Mucosa of rectum (tissue), 2 donors: ENCODE data around the gene C19orf53.

Experiments
- H3K27ac ChIP-seq, 2 donors: one replicate each; pipeline ENCODE4 v1.7.0; 2013; ENCODE audit warnings: inconsistent platforms in 2 of 2, low read depth in 2 of 2, low read length in 2 of 2
- H3K27me3 ChIP-seq, 2 donors: one replicate each; pipeline ENCODE4 v1.7.0; 2013; ENCODE audit warnings: low read length in 2 of 2; ENCODE audit not compliant: control insufficient read depth in 2 of 2, insufficient read depth in 2 of 2
- H3K36me3 ChIP-seq, 2 donors: one replicate each; pipeline ENCODE4 v1.7.0; 2013; ENCODE audit warnings: low read length in 2 of 2; ENCODE audit not compliant: control insufficient read depth in 2 of 2, insufficient read depth in 2 of 2
- H3K4me1 ChIP-seq, 2 donors: one replicate each; pipeline ENCODE4 v1.7.0; 2013; ENCODE audit warnings: low read length in 2 of 2, mild to moderate bottlenecking in 1 of 2; ENCODE audit not compliant: control insufficient read depth in 2 of 2, insufficient read depth in 2 of 2
- H3K4me3 ChIP-seq, 2 donors: one replicate each; pipeline ENCODE4 v1.7.0; 2013; ENCODE audit warnings: low read length in 2 of 2
- H3K9ac ChIP-seq, 2 donors: one replicate each; pipeline ENCODE4 v1.7.0; 2013; ENCODE audit warnings: low read length in 2 of 2, low read depth in 1 of 2, mild to moderate bottlenecking in 1 of 2
- H3K9me3 ChIP-seq, 2 donors: one replicate each; pipeline ENCODE4 v1.7.0; 2013; ENCODE audit warnings: low read length in 2 of 2; ENCODE audit not compliant: control insufficient read depth in 2 of 2
- donor health status: healthy.
- donor health status: Normal muscosa, but diverticular disease.

Gene C19orf53

GRCh38 chr19:13807421-13808021 lies 33.3 kb downstream of the C19orf53 start:
- H3K27ac ChIP-seq = no peak overlapping the region
- H3K4me1 ChIP-seq = no peaks in the 10 kb centered on the region
- no peak overlapping the region for H3K9ac ChIP-seq
- H3K27me3 ChIP-seq = no peaks in the 10 kb centered on the region
- no peak overlapping the region for H3K4me3 ChIP-seq
- peaks cover 3 to 4% of the 10 kb centered on the region in 2 donors for H3K36me3 ChIP-seq
- H3K9me3 ChIP-seq = no peaks in the 10 kb centered on the region

GRCh38 chr19:13808856-13809255 lies 34.6 kb downstream of the C19orf53 start:
- no peak overlapping the region for H3K9ac ChIP-seq
- no peaks in the 10 kb centered on the region for H3K9me3 ChIP-seq
- no peaks in the 10 kb centered on the region for H3K27me3 ChIP-seq
- H3K4me1 ChIP-seq = no peaks in the 10 kb centered on the region
- H3K27ac ChIP-seq = no peak overlapping the region
- H3K36me3 ChIP-seq = peaks cover 10 to 11% of the 10 kb centered on the region in 2 donors
- H3K4me3 ChIP-seq = no peak overlapping the region

- Histone ChIP-seq H3K4me1 (peaks cover 4 to 6% of the 10 kb centered on the region in 2 donors), H3K9ac (no peak overlapping the region), H3K4me3 (no peak overlapping the region), H3K27me3 (no peaks in the 10 kb centered on the region), H3K36me3 (peaks cover 11 to 12% of the 10 kb centered on the region in 2 donors), H3K27ac (no peak overlapping the region), H3K9me3 (no peaks in the 10 kb centered on the region)
Observed at GRCh38 chr19:13812544-13812943, 38.3 kb downstream of the C19orf53 start.

- Histone ChIP-seq H3K36me3 (peaks cover 11 to 12% of the 10 kb centered on the region in 2 donors), H3K9ac (no peak overlapping the region), H3K4me1 (peaks cover 7% of the 10 kb centered on the region in 2 donors), H3K4me3 (no peak overlapping the region), H3K9me3 (no peaks in the 10 kb centered on the region), H3K27me3 (no peaks in the 10 kb centered on the region), H3K27ac (no peak overlapping the region)
Observed at GRCh38 chr19:13813147-13813546, 38.9 kb downstream of the C19orf53 start.

GRCh38 chr19:13814550-13814949 lies 40.3 kb downstream of the C19orf53 start:
- Histone ChIP-seq H3K27ac (no peak overlapping the region), H3K9ac (no peak overlapping the region), H3K9me3 (no peaks in the 10 kb centered on the region), H3K36me3 (peaks cover 7 to 10% of the 10 kb centered on the region in 2 donors), H3K27me3 (no peaks in the 10 kb centered on the region), H3K4me3 (no peak overlapping the region), H3K4me1 (peaks cover 7 to 9% of the 10 kb centered on the region in 2 donors)

GRCh38 chr19:13817018-13817614 lies 42.9 kb downstream of the C19orf53 start:
- Histone ChIP-seq H3K9ac (peak overlapping the region; percentile 65 to 81), H3K4me3 (peak overlapping the region; percentile 57 to 76), H3K27me3 (no peaks in the 10 kb centered on the region), H3K36me3 (peaks cover 7 to 10% of the 10 kb centered on the region in 2 donors), H3K9me3 (no peaks in the 10 kb centered on the region), H3K4me1 (peaks cover 7 to 9% of the 10 kb centered on the region in 2 donors), H3K27ac (peak overlapping the region; percentile 90 to 91)

GRCh38 chr19:13817615-13818371 lies 43.5 kb downstream of the C19orf53 start:
- no peaks in the 10 kb centered on the region for H3K27me3 ChIP-seq
- H3K4me3 ChIP-seq = peak overlapping the region; percentile 62 to 76
- H3K36me3 ChIP-seq = peaks cover 5 to 9% of the 10 kb centered on the region in 2 donors
- peak overlapping the region; percentile 90 to 91 for H3K27ac ChIP-seq
- H3K4me1 ChIP-seq = peaks cover 7 to 9% of the 10 kb centered on the region in 2 donors
- no peaks in the 10 kb centered on the region for H3K9me3 ChIP-seq
- peak overlapping the region; percentile 65 to 81 for H3K9ac ChIP-seq

- H3K4me3 ChIP-seq = no peak overlapping the region
- peaks cover 7 to 9% of the 10 kb centered on the region in 2 donors for H3K4me1 ChIP-seq
- no peaks in the 10 kb centered on the region for H3K27me3 ChIP-seq
- peaks cover 0 to 3% of the 10 kb centered on the region in 2 donors for H3K36me3 ChIP-seq
- H3K27ac ChIP-seq = no peak overlapping the region
- no peaks in the 10 kb centered on the region for H3K9me3 ChIP-seq
- no peak overlapping the region for H3K9ac ChIP-seq
Observed at GRCh38 chr19:13819238-13819637, 45.0 kb downstream of the C19orf53 start.

GRCh38 chr19:13821292-13821691 lies 47.0 kb downstream of the C19orf53 start:
- no peaks in the 10 kb centered on the region for H3K9me3 ChIP-seq
- no peak overlapping the region for H3K4me3 ChIP-seq
- peaks cover 7 to 9% of the 10 kb centered on the region in 2 donors for H3K4me1 ChIP-seq
- peaks cover 0 to 3% of the 10 kb centered on the region in 2 donors for H3K36me3 ChIP-seq
- H3K9ac ChIP-seq = no peak overlapping the region
- no peaks in the 10 kb centered on the region for H3K27me3 ChIP-seq
- no peak overlapping the region for H3K27ac ChIP-seq

- H3K9ac ChIP-seq = no peak overlapping the region
- peaks cover 0 to under 1% of the 10 kb centered on the region in 2 donors for H3K4me1 ChIP-seq
- no peak overlapping the region for H3K4me3 ChIP-seq
- H3K27me3 ChIP-seq = no peaks in the 10 kb centered on the region
- H3K27ac ChIP-seq = no peak overlapping the region
- peaks cover 3% of the 10 kb centered on the region in 2 donors for H3K36me3 ChIP-seq
- no peaks in the 10 kb centered on the region for H3K9me3 ChIP-seq
Observed at GRCh38 chr19:13823256-13823655, 49.0 kb downstream of the C19orf53 start.
